IMR-90 (cell line): ENCODE measurements around the gene SLAMF9. TPM values are rescaled to one million over a fixed set of nuclear protein-coding genes. Genes with fewer than 3 reads are reported as not detected.
A peak's percentile ranks its signal among the peaks of the same experiment; 100 is the strongest.

Source experiments
- ATAC-seq: fragments of 200-7000 bp; cut with Tn5 transposase; 2 replicates; pipeline ENCODE4 v1.9.1; 2020; ENCODE audit warnings: low read depth, mild to moderate bottlenecking, moderate library complexity
- BruUV-seq: library from RNA; stranded (reverse); fragments of 400-500 nt; replicated peaks from 2 replicates; lab custom pipeline; 2021; lab: Mats Ljungman, UMichigan
- CTCF ChIA-PET: fragments of 300-600 bp; formaldehyde crosslinking; extraction: SDS; loops from one replicate; lab custom pipeline; 2021; ENCODE audit warnings: antibody characterized with exemption; lab: Yijun Ruan, JAX
- POLR2A ChIA-PET: fragments of 300-600 bp; sonication (Branson Sonifier 250); formaldehyde crosslinking; loops from one replicate; lab custom pipeline; 2022; ENCODE audit warnings: antibody characterized with exemption; ENCODE audit not compliant: unreplicated experiment; lab: Charles Lee
- DNase-seq: peaks from one replicate; pipeline ENCODE4 v3.0.0; 2013
- H2AFZ ChIP-seq: replicated peaks from 2 replicates; pipeline ENCODE3; 2013; ENCODE audit warnings: low read length, mild to moderate bottlenecking; ENCODE audit not compliant: poor library complexity
- H2AK5ac ChIP-seq: 2 replicates; pipeline ENCODE4 v1.6.1; 2013; ENCODE audit warnings: low read depth, low read length, inconsistent platforms
- H2AK9ac ChIP-seq: replicated peaks from 2 replicates; pipeline ENCODE3; 2013; ENCODE audit warnings: mild to moderate bottlenecking, low read depth, low read length, moderate library complexity; ENCODE audit not compliant: poor library complexity
- H2BK120ac ChIP-seq: 2 replicates; pipeline ENCODE4 v1.6.1; 2013; ENCODE audit warnings: low read depth, low read length, inconsistent platforms
- H2BK15ac ChIP-seq: 3 replicates; pipeline ENCODE4 v1.6.1; 2013; ENCODE audit warnings: low read depth, low read length, inconsistent platforms
- H2BK20ac ChIP-seq: 2 replicates; pipeline ENCODE4 v1.6.1; 2013; ENCODE audit warnings: low read depth, mild to moderate bottlenecking, inconsistent platforms, low read length, moderate library complexity
- H2BK5ac ChIP-seq: 2 replicates; pipeline ENCODE4 v1.6.1; 2013; ENCODE audit warnings: mild to moderate bottlenecking, low read depth, low read length, inconsistent platforms; ENCODE audit not compliant: poor library complexity, severe bottlenecking
- H3K14ac ChIP-seq: replicated peaks from 2 replicates; pipeline ENCODE4 v1.6.1; 2013; ENCODE audit warnings: low read depth, low read length, inconsistent platforms
- H3K18ac ChIP-seq: 2 replicates; pipeline ENCODE4 v1.6.1; 2013; ENCODE audit warnings: low read depth, low read length, control low read depth
- H3K23ac ChIP-seq: 2 replicates; pipeline ENCODE4 v1.6.1; 2013; ENCODE audit warnings: low read depth, low read length, inconsistent platforms
- H3K27ac ChIP-seq: 2 replicates; pipeline ENCODE4 v1.5.1; 2013; ENCODE audit warnings: mild to moderate bottlenecking, control low read depth, low read length; ENCODE audit not compliant: insufficient read depth
- H3K27me3 ChIP-seq: 2 replicates; pipeline ENCODE4 v1.6.1; 2013; ENCODE audit warnings: low read length; ENCODE audit not compliant: control insufficient read depth, insufficient read depth
- H3K36me3 ChIP-seq: 2 replicates; pipeline ENCODE4 v1.6.1; 2013; ENCODE audit warnings: low read length, mixed read lengths; ENCODE audit not compliant: control insufficient read depth, insufficient read depth
- H3K4ac ChIP-seq: 2 replicates; pipeline ENCODE4 v1.6.1; 2013; ENCODE audit warnings: low read depth, low read length, inconsistent platforms
- H3K4me1 ChIP-seq: 2 replicates; pipeline ENCODE4 v1.6.1; 2013; ENCODE audit warnings: low read length, mixed read lengths; ENCODE audit not compliant: control insufficient read depth, insufficient read depth
- H3K4me2 ChIP-seq: 2 replicates; pipeline ENCODE4 v1.6.1; 2013; ENCODE audit warnings: low read depth, mild to moderate bottlenecking, control low read depth, low read length, moderate library complexity
- H3K4me3 ChIP-seq: 2 replicates; pipeline ENCODE4 v1.5.1; 2013; ENCODE audit warnings: low read depth, mild to moderate bottlenecking, control low read depth, low read length, moderate library complexity; ENCODE audit not compliant: insufficient read depth
- H3K56ac ChIP-seq: 2 replicates; pipeline ENCODE4 v1.6.1; 2013; ENCODE audit warnings: low read length, inconsistent platforms; ENCODE audit not compliant: insufficient read depth; ENCODE audit errors: extremely low read depth
- H3K79me1 ChIP-seq, 2 experiments: 2 replicates each; pipeline ENCODE4 v1.6.1; 2013; ENCODE audit warnings: low read length in 2 of 2, inconsistent platforms in 1 of 2, low read depth in 1 of 2
- H3K9ac ChIP-seq: 2 replicates; pipeline ENCODE4 v1.6.1; 2013; ENCODE audit warnings: low read depth, low read length, control low read depth
- H3K9me1 ChIP-seq: 2 replicates; pipeline ENCODE4 v1.6.1; 2013; ENCODE audit warnings: low read length, inconsistent platforms; ENCODE audit not compliant: insufficient read depth
- H3K9me3 ChIP-seq: 2 replicates; pipeline ENCODE4 v1.6.1; 2013; ENCODE audit warnings: low read length; ENCODE audit not compliant: control insufficient read depth, insufficient read depth
- H4K20me1 ChIP-seq: 2 replicates; pipeline ENCODE4 v1.6.1; 2013; ENCODE audit warnings: low read length, inconsistent platforms; ENCODE audit not compliant: insufficient read depth
- H4K5ac ChIP-seq: 2 replicates; pipeline ENCODE4 v1.6.1; 2013; ENCODE audit warnings: mild to moderate bottlenecking, low read depth, low read length, control low read depth
- H4K8ac ChIP-seq, 2 experiments: 2 replicates each; pipeline ENCODE4 v1.6.1; 2013; ENCODE audit warnings: low read depth in 2 of 2, low read length in 2 of 2, control low read depth in 1 of 2, inconsistent platforms in 1 of 2
- H4K91ac ChIP-seq: 2 replicates; pipeline ENCODE4 v1.6.1; 2013; ENCODE audit warnings: low read depth, low read length, inconsistent platforms; ENCODE audit not compliant: insufficient read depth
- BHLHE40 ChIP-seq: fragments of 150-350 bp; IDR thresholded peaks from 2 replicates; pipeline ENCODE4 v1.6.1; 2016; ENCODE audit warnings: mild to moderate bottlenecking, low read depth, low read length
- CEBPB ChIP-seq: IDR thresholded peaks from 2 replicates; pipeline ENCODE4 v1.6.1; 2012; ENCODE audit warnings: low read depth, low read length, improper control_type of control experiment
- CHD1 ChIP-seq: IDR thresholded peaks from 2 replicates; pipeline ENCODE4 v1.6.1; 2012; ENCODE audit warnings: low read depth, low read length, improper control_type of control experiment
- CTCF ChIP-seq: conservative IDR thresholded peaks from 2 replicates; pipeline ENCODE4 v1.5.1; 2012; ENCODE audit warnings: mild to moderate bottlenecking, low read depth, low read length, improper control_type of control experiment
- FOS ChIP-seq: fragments of 150-350 bp; IDR thresholded peaks from 2 replicates; pipeline ENCODE4 v1.6.1; 2016; ENCODE audit warnings: low read depth, low read length
- MAFK ChIP-seq: IDR thresholded peaks from 2 replicates; pipeline ENCODE4 v1.6.1; 2012; ENCODE audit warnings: low read depth, low read length, improper control_type of control experiment
- MAZ ChIP-seq: IDR thresholded peaks from 2 replicates; pipeline ENCODE4 v1.6.1; 2012; ENCODE audit warnings: low read depth, mild to moderate bottlenecking, low read length, improper control_type of control experiment, moderate library complexity, borderline replicate concordance
- NFE2L2 ChIP-seq: fragments of 150-350 bp; IDR thresholded peaks from 2 replicates; pipeline ENCODE4 v1.6.1; 2016; ENCODE audit warnings: low read depth, mild to moderate bottlenecking, low read length
- POLR2A ChIP-seq: IDR thresholded peaks from 2 replicates; pipeline ENCODE4 v1.6.1; 2012; ENCODE audit warnings: mild to moderate bottlenecking, low read depth, low read length
- RAD21 ChIP-seq: IDR thresholded peaks from 2 replicates; pipeline ENCODE4 v1.6.1; 2012; ENCODE audit warnings: low read length, improper control_type of control experiment
- RCOR1 ChIP-seq: IDR thresholded peaks from 2 replicates; pipeline ENCODE4 v1.6.1; 2012; ENCODE audit warnings: mild to moderate bottlenecking, low read length, improper control_type of control experiment; ENCODE audit not compliant: insufficient replicate concordance
- SMC3 ChIP-seq: fragments of 150-350 bp; IDR thresholded peaks from 2 replicates; pipeline ENCODE4 v1.6.1; 2016; ENCODE audit warnings: low read depth, mild to moderate bottlenecking, antibody characterized with exemption, low read length, moderate library complexity
- WGBS, 2 experiments: methylation state at CpG; one replicate each; pipeline versions ENCODE4 v1.1.5 to v1.1.7; 2013; ENCODE audit warnings: missing lambda C conversion rate in 2 of 2; ENCODE audit not compliant: insufficient read length in 1 of 2; ENCODE audit errors: extremely low coverage in 2 of 2; 5-methylcytosine and 5-hydroxymethylcytosine counted together
- dilution Hi-C: fragments of 300-500 bp; cut with HindIII; formaldehyde crosslinking; loops from one replicate; pipeline ENCODE4 v1.14.3; 2018; ENCODE audit warnings: low sequenced_read_pairs; ENCODE audit not compliant: unreplicated experiment
- in situ Hi-C: fragments of 300-500 bp; cut with MboI; formaldehyde crosslinking; loops from 3 replicates; pipeline ENCODE4 v1.14.3; 2019; ENCODE audit warnings: low sequenced_read_pairs, inconsistent platforms, mixed read lengths
- intact Hi-C: fragments of 100-400 bp; cut with micrococcal nuclease; formaldehyde crosslinking; loops from 2 replicates; pipeline ENCODE4 v1.10.0; 2022
- polyA plus RNA-seq, 3 experiments: library from polyadenylated mRNA; depleted of rRNA; stranded (reverse); fragments of >200 nt; gene quantifications; 2 replicates each; pipeline ENCODE4 v1.2.3, GENCODE V29; 2012; ENCODE audit warnings: low replicate concordance in 1 of 3
- total RNA-seq: library from RNA; depleted of rRNA; stranded (reverse); fragments of >200 nt; gene quantifications from 2 replicates; pipeline ENCODE4 v1.2.3, GENCODE V29; 2012
- TF ChIP-seq, protein P1 (sequence below): fragments of 150-350 bp; IDR thresholded peaks from 2 replicates; pipeline ENCODE4 v1.6.1; 2017; ENCODE audit warnings: mild to moderate bottlenecking, antibody characterized with exemption, low read length, low read depth
- TF ChIP-seq, protein P2 (sequence below): fragments of 150-350 bp; IDR thresholded peaks from 2 replicates; pipeline ENCODE4 v1.6.1; 2016; ENCODE audit warnings: low read depth, mild to moderate bottlenecking, low read length, moderate library complexity, borderline replicate concordance

SLAMF9 gene
- total and polyA plus RNA-seq, 2 of the 4 experiments (the other 2 are of a cell fraction): 0.18 to 0.67 TPM

- Histone ChIP-seq H3K4ac (no peak overlapping the region), H4K8ac (no peak overlapping the region), H3K4me3 (no peak overlapping the region), H3K4me1 (no peaks in the 10 kb centered on the region), H3K27ac (no peak overlapping the region), H3K79me1 (no peaks in the 10 kb centered on the region), H2BK5ac (no peak overlapping the region), H4K20me1 (no peaks in the 10 kb centered on the region), H3K14ac (no peak overlapping the region), H3K23ac (no peak overlapping the region), H4K91ac (no peak overlapping the region), H3K27me3 (peaks cover 74% of the 10 kb centered on the region), H2BK15ac (no peak overlapping the region), H3K36me3 (no peaks in the 10 kb centered on the region), H3K18ac (no peak overlapping the region), H2AFZ (peak overlapping the region; percentile 33), H2BK20ac (no peak overlapping the region), H3K9me1 (no peaks in the 10 kb centered on the region), H2BK120ac (no peak overlapping the region), H3K4me2 (no peak overlapping the region), H2AK9ac (no peak overlapping the region), H4K5ac (no peak overlapping the region), H3K9ac (no peak overlapping the region), H3K9me3 (no peaks in the 10 kb centered on the region), H2AK5ac (no peak overlapping the region), H3K56ac (no peak overlapping the region)
- dilution Hi-C loops (no loop called here), in situ Hi-C loops (no loop called here), intact Hi-C loops (loop anchor here (10.0 kb wide), 1 partner anchor 434 kb away; no protein-coding TSS in a partner anchor)
- CTCF ChIA-PET: interaction anchor here (6.4 kb wide), 1 partner anchor 65 kb away, joined by 48 read pairs; no protein-coding TSS in a partner anchor
- TF ChIP-seq MAZ (no peak), CTCF (no peak), MAFK (no peak), SMC3 (no peak), CHD1 (no peak), RCOR1 (no peak), BHLHE40 (no peak), POLR2A (no peak), FOS (no peak), NFE2L2 (no peak), RAD21 (no peak), CEBPB (no peak)
- TF ChIP-seq, protein P1, sequence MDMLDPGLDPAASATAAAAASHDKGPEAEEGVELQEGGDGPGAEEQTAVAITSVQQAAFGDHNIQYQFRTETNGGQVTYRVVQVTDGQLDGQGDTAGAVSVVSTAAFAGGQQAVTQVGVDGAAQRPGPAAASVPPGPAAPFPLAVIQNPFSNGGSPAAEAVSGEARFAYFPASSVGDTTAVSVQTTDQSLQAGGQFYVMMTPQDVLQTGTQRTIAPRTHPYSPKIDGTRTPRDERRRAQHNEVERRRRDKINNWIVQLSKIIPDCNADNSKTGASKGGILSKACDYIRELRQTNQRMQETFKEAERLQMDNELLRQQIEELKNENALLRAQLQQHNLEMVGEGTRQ: no peak
- TF ChIP-seq, protein P2, sequence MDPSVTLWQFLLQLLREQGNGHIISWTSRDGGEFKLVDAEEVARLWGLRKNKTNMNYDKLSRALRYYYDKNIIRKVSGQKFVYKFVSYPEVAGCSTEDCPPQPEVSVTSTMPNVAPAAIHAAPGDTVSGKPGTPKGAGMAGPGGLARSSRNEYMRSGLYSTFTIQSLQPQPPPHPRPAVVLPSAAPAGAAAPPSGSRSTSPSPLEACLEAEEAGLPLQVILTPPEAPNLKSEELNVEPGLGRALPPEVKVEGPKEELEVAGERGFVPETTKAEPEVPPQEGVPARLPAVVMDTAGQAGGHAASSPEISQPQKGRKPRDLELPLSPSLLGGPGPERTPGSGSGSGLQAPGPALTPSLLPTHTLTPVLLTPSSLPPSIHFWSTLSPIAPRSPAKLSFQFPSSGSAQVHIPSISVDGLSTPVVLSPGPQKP: no peak
- POLR2A ChIA-PET: no interaction called here
- ATAC-seq (no peak), DNase-seq (no peak)
- no CpG with 5 or more reads among the region's 5 CpGs for WGBS, 2 experiments
- BruUV-seq: no TSS peak
Measured at GRCh38 chr1:159941141-159941540, 12.9 kb downstream of the SLAMF9 start.
